ENCODE results near the gene MAT1A.

MAT1A gene

GRCh38 chr10:80296942-80297341 is 7.5 kb upstream of the MAT1A start:
- DNase-seq (ENCODE audit: low read depth) = no peak
- TF ChIP-seq CTCF (IDR thresholded peaks at IDR 0.05; ENCODE audit: low read depth, low read length, missing control alignments) = no peak
- H3K4me3 ChIP-seq (ENCODE audit: low read depth, low read length) = no peak overlapping the region

GRCh38 chr10:80292607-80293239 is 3.3 kb upstream of the MAT1A start:
- H3K4me3 ChIP-seq (ENCODE audit: low read depth, low read length) = no peak overlapping the region
- no peak for DNase-seq (ENCODE audit: low read depth)
- TF ChIP-seq CTCF (IDR thresholded peaks at IDR 0.05; ENCODE audit: low read depth, low read length, missing control alignments) = no peak

- DNase-seq (ENCODE audit: low read depth) = no peak
- no peak for TF ChIP-seq CTCF (IDR thresholded peaks at IDR 0.05; ENCODE audit: low read depth, low read length, missing control alignments)
- H3K4me3 ChIP-seq (ENCODE audit: low read depth, low read length) = no peak overlapping the region
Measured at GRCh38 chr10:80290474-80291220, 1.2 kb upstream of the MAT1A start.

- TF ChIP-seq CTCF (IDR thresholded peaks at IDR 0.05; ENCODE audit: low read depth, low read length, missing control alignments) = no peak
- H3K4me3 ChIP-seq (ENCODE audit: low read depth, low read length) = no peak overlapping the region
- DNase-seq (ENCODE audit: low read depth) = no peak
Measured at GRCh38 chr10:80288849-80289248, 609 bp downstream of the MAT1A start.

- no peak for DNase-seq (ENCODE audit: low read depth)
- no peak for TF ChIP-seq CTCF (IDR thresholded peaks at IDR 0.05; ENCODE audit: low read depth, low read length, missing control alignments)
- H3K4me3 ChIP-seq (ENCODE audit: low read depth, low read length) = no peak overlapping the region
Measured at GRCh38 chr10:80284522-80284921, 4.9 kb downstream of the MAT1A start.

GRCh38 chr10:80283536-80284199 is 5.8 kb downstream of the MAT1A start:
- DNase-seq (ENCODE audit: low read depth) = no peak
- TF ChIP-seq CTCF (IDR thresholded peaks at IDR 0.05; ENCODE audit: low read depth, low read length, missing control alignments) = no peak
- H3K4me3 ChIP-seq (ENCODE audit: low read depth, low read length) = no peak overlapping the region

All from GM12864 (cell line).